Activated CD4-positive, alpha-beta T cell treated with anti-CD3 and anti-CD28 coated beads for 24 hours (primary cell): ENCODE measurements around the gene ENTPD6.

ENCODE experiments used
- DNase-seq, 2 donors: peaks; one replicate each; pipeline ENCODE4 v3.0.0-alpha.2; 2020; ENCODE audit warnings: low read depth in 2 of 2

The ENTPD6 gene

DNA sequence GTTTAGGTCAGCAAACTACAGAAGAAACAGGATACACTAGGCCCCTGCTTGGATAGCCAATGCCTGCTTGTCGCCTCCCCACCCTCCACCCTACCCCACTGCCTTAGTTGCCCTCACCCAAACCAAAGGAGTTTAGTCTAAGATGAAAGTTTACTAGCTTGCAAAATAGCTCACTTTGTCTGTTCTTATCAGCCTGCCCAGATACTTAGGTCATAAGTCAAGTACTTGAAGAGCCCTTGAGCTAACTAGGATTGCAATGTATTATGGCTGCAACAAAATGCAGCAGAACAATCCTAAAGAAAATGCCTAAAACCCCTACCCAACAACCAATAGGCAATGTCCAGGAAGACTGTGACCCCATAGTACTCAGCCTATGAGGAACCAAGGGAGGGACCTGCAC is 7.3 kb upstream of the ENTPD6 start:
- DNase-seq: no peak

DNA sequence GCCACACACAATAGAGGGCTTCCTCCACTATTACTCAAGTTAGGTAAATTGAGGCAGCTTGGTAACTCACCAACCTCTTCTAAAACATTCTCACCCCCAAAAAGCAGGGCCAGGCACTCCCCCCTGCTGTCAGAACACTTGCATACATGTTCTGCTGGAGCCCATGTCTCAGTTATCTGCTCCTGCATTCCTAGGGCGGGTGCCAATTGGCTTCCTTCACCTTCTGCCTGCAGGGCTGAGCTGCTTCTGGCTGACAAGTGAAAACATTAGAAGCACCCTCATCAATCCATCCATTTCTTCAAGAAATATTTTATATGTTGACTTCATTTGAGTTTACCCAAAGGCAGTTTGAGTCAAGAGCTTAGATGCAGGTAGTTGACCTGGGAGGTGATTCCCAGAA is 4.5 kb upstream of the ENTPD6 start:
- no peak for DNase-seq

- no peak for DNase-seq
Observed at GRCh38 chr20:25191689-25192088, 3.8 kb upstream of the ENTPD6 start.

DNA sequence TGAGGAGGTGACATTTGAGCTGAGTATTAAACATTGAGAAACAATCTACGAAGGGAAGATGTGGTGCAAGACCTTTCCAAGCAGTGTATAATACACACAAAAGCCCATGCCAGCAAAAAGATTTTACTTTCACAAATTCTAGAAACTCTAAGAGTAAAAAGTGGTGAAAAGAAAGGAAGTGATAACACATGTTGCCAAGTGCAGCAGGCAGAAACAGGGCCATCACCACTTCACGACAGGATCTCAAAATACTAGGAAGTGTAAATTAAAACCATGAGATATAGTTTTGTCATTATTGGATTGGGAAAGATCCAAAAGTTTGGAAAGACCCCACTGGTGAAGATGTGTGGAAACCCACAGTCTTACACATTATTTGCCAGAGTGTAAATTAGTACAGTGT is 1.7 kb upstream of the ENTPD6 start:
- DNase-seq: no peak

DNA sequence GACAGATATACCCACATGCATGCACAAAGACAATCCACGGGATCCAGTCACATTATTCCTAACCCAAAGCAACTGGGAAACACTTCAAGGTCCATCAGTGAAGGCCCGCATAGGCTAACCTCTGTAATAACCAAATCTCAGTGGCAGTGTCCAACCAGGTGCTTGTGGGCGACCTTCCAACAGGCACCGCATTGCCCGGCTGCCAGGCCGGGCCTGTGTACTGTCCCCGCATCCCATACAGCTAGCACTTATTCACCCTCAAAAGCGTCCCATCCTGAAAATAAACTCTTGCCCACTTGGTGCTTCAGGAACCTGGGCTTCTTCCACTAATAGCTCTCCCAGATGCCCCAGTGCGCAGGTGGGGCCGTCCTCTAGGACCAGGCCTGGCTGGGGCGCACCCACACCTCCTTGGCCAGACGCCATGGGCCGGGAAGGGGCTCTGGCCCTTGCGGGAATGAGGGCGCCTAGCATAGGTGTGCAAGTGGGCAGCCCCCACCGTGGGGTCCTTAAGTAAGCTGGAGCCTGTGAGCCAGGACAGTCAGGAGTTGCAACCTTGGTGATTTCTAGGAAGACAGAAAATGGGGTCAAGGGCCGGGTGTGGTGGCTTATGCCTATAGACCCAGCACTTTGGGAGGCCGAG is 1.1 kb upstream of the ENTPD6 start:
- no peak for DNase-seq

- DNase-seq: peak in 1 of 2 donors; percentile 23
Observed at GRCh38 chr20:25195962-25196785, 662 bp downstream of the ENTPD6 start.

DNA sequence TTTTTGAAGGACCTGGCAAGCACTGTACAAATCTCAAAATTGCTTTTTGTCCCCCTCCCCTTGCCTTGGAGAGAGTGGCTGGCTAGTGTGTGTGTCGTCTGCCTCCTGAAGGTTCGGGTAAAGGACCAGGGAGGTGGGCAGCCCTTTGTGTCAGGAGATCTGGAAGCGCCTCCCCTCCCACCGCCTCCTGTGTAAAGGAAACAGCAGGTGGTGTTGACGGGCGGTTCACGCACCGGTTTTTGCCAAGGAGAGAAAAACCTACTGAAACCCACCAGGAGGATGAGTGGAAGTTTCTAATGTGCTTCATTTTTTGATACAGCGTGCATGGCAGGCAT is 1.2 kb downstream of the ENTPD6 start:
- DNase-seq: no peak

DNA sequence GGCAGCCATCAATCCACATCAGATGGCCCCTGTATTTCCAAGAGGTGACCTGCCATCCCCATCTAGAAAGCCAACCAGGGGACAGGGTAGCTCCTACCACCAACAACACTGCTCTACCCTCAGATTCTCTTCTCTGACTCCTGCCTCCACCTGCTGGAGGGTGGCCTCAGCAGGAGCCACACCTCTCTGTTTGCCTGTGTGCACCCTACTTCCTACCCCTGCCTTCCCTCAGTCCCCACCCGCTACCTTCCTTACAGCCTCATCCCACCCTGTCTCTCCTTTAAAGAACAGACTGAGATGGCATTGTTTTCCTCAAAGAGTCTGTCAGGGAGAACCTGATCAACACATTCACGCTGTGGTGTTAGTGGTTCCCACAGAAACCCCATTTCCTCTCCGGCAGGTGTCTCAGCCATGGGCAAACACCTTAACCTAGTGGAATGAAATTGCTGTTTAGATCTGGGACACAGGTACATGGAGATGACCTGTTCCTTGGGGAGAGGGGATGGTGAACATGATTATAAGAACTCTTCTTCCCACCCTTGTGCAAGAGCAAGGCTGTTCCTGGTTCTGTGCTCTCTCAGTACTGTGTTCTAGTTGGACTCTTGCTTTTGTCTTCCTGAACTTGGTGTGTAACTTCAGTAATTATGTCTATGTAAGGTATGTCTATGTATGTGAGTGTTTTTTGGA is 1.8 kb downstream of the ENTPD6 start:
- DNase-seq: no peak

GRCh38 chr20:25197870-25198190 is 2.3 kb downstream of the ENTPD6 start:
- no peak for DNase-seq

DNA sequence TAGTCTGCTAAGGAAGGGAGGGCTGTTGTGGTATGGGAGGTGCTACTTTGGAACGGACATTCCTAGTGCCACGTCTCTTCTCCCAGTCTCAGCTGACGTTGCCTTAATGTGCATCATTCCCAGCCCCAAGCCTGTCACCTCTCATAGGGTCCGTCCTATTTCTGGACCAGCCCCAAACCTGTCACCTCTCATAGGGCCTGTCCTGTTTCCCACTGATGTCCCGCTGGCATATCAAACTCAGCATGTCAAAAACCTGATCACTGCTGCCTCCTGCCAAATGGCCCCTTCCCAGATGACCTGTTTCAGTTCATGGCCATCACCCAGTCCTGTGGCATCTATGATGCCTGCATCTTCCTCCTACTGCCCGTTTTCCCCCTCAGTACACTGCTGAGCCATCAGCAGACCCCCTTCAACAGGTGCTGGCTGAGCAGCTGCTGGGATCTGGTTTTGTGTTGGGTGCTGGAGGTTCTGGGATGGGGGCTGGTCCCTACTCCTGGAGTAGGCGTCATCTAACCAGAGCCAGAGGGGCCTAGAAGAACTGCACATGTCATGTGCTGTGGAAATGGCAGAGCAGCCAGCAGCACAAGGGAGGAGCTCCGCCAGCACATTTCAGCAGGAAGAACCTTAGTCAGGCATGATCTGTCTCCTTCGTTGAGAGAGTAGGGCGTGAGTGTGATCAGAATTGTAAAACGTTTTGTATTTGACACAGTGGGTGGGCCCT is 3.3 kb downstream of the ENTPD6 start:
- DNase-seq: no peak

DNA sequence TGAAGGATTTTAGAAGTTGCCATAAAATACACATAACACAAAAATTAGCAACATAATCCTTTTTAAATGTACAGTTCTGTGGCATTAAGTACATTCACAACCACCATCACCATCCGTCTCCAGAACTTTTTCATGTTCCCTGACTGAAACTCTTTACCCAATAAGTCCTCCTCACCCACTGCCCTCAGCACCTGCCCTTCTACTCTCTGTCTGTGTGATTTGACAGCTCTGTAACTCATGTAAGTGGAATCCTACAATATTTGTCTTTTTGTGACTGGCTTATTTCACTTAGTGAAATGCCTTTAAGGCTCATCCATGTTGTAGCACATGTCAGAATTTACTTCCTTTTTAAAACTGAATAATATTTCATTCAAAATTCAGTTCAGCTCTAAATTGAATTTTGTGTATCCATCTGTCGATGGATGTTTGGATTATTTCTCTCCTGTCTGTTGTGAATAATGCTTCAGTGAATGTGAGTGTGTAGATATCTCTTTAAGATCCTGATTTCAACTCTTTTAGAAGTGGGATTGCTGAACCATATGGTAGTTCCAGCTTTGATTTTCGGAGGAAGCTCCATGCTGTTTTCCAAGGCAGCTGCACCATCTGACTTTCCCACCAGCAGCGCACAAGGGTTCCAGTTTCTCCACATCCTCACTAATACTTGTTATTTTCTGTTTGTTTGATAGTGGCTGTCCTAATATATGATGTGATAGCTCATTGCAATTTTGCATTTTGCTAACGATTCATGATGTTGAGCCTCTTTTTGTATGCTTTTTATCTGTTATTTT is 4.2 kb downstream of the ENTPD6 start:
- no peak for DNase-seq

DNA sequence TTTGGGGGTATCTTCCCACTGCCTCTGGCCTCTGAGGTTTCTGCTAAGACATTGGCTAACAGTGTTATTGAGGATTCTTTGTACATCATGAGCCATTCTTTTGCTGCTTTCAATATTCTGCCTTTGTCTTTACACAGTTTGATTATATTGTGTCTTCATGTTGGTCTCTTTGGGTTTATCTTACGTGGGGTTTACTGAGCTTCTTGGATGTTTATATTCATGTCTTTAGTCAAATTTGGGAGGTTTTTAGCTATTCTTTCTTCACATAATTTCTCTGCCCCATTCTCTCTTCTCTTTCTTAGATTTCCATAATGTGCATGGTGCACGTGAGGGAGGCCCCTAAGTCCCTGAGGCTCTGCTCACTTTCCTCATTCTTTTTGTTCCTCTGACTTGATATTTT is 7.6 kb downstream of the ENTPD6 start:
- DNase-seq: no peak

DNA sequence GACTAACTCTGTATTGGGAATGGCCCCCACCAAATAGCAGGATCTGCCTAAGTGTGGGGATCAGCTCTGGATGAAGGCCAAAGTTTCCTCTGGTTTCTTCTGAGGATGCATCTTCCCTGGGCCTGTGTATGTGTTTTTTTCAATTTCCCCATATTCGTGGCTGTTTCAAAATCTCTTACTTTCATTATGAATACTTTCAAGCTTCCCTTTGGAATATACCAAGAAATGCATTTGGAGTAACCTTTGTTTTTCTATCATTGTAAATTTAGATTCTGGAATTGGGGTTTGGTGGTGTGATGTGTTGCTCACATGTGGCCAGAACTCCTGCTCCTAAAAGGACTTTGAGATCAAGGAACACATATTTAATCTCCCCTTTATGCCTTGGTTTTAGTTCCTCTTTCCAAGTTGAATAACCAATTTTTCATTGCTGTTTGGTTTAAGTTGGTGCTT is 8.4 kb downstream of the ENTPD6 start:
- no peak for DNase-seq

DNA sequence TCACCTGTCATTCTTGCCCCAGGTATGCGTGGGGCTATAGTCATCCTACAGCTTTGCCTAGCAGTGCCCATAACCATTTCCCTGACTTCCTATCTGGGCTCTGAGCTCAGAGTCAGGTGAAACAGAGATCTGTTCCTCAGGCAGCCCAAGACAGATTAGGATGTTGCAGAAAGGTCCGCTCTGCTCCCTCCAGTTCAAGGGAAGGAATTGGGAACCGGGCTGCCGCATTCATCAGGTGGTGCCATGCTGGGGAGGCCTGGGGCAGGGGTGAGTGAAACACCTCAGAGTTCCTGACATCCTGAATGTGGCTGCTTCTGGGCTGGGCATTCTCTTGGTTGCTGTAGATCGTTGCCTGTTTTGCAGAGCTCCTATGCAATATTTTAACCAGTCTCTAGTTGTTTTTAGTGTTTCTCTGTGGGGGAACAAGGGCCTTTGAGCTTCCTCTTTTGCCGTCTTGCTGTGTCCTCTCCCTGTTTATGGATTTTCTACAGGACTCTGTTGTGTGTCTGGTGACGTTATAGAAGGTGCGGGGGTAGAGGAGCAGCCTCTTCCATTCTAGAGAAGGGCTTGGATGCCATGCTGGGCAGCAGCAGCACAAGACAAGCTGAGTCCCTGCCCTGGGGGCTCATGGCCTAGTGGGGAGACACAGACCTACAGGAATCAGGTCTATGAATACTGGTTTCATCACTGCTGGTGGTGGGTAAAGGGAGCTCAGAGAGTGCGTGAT is 9.2 kb downstream of the ENTPD6 start:
- no peak for DNase-seq

GRCh38 chr20:25205277-25206062 is 10.0 kb downstream of the ENTPD6 start:
- no peak for DNase-seq

DNA sequence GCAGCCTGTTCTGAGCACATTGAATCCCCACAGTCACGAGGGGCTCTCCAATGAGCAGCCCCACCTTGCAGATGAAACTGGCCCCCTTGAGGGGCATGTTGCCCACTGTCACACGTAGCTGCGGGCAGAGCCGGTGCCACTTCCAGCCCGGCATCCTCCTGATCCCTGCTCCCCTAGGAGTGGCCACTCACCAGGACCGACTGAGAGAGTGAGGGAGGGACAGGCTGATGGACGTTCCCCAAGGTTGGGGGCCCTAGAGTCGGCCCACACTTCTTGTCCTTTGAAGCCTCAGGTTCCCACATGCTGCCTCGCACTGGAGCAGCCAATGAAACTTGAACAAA is 10.5 kb downstream of the ENTPD6 start:
- no peak for DNase-seq

DNA sequence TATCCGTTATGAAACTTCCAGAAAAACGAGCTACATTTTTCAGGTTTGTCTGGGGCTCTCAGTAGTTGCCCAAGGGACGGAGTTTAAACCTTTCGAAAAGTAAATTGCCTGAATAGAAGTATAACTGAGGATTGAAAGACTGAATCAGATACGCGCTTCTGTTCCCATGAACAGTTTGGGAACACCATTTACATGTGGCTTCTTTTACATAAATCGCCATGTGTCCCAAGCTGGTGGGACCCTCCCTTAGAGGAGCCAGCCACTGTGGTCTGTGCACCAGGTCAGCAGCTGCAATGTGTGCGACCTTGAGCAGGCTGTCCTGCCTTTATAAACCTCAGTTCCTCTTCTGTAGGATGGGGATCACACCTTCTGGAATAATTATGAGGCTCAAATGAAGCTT is 11.0 kb downstream of the ENTPD6 start:
- no peak for DNase-seq

DNA sequence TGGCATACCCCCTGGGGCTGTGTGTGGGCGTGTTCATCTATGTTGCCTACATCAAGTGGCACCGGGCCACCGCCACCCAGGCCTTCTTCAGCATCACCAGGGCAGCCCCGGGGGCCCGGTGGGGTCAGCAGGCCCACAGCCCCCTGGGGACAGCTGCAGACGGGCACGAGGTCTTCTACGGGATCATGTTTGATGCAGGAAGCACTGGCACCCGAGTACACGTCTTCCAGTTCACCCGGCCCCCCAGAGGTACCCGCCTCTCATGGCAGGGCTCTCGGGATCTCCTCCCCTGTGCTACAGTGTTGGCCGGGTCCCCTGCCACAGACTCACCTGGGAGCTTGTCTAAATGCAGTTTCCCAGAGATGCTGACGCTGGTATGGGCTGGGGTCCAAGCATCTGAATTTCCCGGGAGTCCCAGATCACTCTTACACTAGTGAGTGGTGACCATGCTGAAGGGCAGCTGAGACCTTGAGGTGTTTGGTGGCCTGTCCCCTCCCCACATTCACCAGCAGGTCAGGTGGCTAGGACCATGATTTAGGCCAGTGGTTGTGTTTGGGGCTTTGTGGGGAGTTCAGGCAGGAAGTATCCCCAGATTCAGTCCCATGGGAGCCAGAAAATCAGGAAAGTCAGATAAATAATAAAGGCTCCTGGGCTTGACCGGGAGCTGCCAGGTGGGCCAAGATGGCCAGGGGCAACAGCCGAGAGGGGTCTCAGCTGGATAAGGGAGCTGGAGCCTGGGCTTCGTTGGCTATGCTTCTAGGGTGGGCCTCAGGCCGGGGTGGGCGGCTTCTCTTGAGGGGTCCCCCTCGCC is 11.8 kb downstream of the ENTPD6 start:
- no peak for DNase-seq

- no peak for DNase-seq
Observed at GRCh38 chr20:25207960-25208534, 12.5 kb downstream of the ENTPD6 start.
